CD14-positive monocyte (primary cell): ENCODE measurements around the gene MUC5AC. TPM values are rescaled to one million over a fixed set of nuclear protein-coding genes. Genes with fewer than 3 reads are reported as not detected.

Experiments
- DNase-seq, 3 donors: peaks; one replicate each; pipeline ENCODE4 v3.0.0-alpha.2; 2011 to 2022
- H2AFZ ChIP-seq: 2 replicates; pipeline ENCODE4 v1.6.0; 2012; ENCODE audit warnings: mild to moderate bottlenecking, low read depth, low read length, inconsistent platforms; ENCODE audit not compliant: insufficient read depth, poor library complexity, severe bottlenecking
- H3K27ac ChIP-seq, 2 donors: 1 replicate in 1 of 2; 2 replicates in 1 of 2; pipeline ENCODE4 v1.5.1; 2012 to 2013; ENCODE audit warnings: low read length in 2 of 2, control low read depth in 1 of 2, inconsistent platforms in 1 of 2, low read depth in 1 of 2, mild to moderate bottlenecking in 1 of 2
- H3K27me3 ChIP-seq, 2 donors: one replicate each; pipeline versions ENCODE4 v1.6.0 to v1.6.1; 2011 to 2013; ENCODE audit warnings: low read length in 2 of 2; ENCODE audit not compliant: control insufficient read depth in 2 of 2, insufficient read depth in 2 of 2
- H3K36me3 ChIP-seq, 2 donors: replicated peaks in 1 of 2; 1 replicate in 1 of 2; 2 replicates in 1 of 2; pipeline versions ENCODE4 v1.5.1 to v1.6.1; 2012 to 2013; ENCODE audit warnings: low read length in 2 of 2, control low read depth in 1 of 2, inconsistent platforms in 1 of 2, mild to moderate bottlenecking in 1 of 2; ENCODE audit not compliant: insufficient read depth in 2 of 2, control insufficient read depth in 1 of 2
- H3K4me1 ChIP-seq, 2 donors: 1 replicate in 1 of 2; 2 replicates in 1 of 2; pipeline versions ENCODE4 v1.5.1 to v1.6.1; 2012 to 2013; ENCODE audit warnings: low read length in 2 of 2, control low read depth in 1 of 2, inconsistent platforms in 1 of 2, mild to moderate bottlenecking in 1 of 2, moderate library complexity in 1 of 2; ENCODE audit not compliant: insufficient read depth in 2 of 2, control insufficient read depth in 1 of 2
- H3K4me2 ChIP-seq: replicated peaks from 2 replicates; pipeline ENCODE3; 2012; ENCODE audit warnings: low read length, moderate library complexity, mild to moderate bottlenecking; ENCODE audit not compliant: poor library complexity, severe bottlenecking; ENCODE audit errors: extremely low read depth
- H3K4me3 ChIP-seq, 3 experiments: fragments of 200-600 bp in 1 of 3; sonication (generic) in 1 of 3; replicated peaks in 1 of 3; 1 replicate in 2 of 3; 2 replicates in 1 of 3; pipeline ENCODE4 v1.5.1; 2011 to 2013; ENCODE audit warnings: low read length in 3 of 3, mild to moderate bottlenecking in 3 of 3, control low read depth in 2 of 3, low read depth in 2 of 3, inconsistent platforms in 1 of 3, moderate library complexity in 1 of 3
- H3K79me2 ChIP-seq: 2 replicates; pipeline ENCODE4 v1.6.0; 2012; ENCODE audit warnings: mild to moderate bottlenecking, control low read depth, inconsistent platforms, low read length, moderate library complexity; ENCODE audit not compliant: insufficient read depth
- H3K9ac ChIP-seq: 2 replicates; pipeline ENCODE4 v1.6.0; 2017; ENCODE audit warnings: low read length, mild to moderate bottlenecking; ENCODE audit not compliant: insufficient read depth, poor library complexity, severe bottlenecking
- H3K9me3 ChIP-seq, 2 donors: replicated peaks in 1 of 2; 1 replicate in 1 of 2; 2 replicates in 1 of 2; pipeline versions ENCODE4 v1.5.1 to v1.6.1; 2012 to 2013; ENCODE audit warnings: low read length in 2 of 2, control low read depth in 1 of 2; ENCODE audit not compliant: control insufficient read depth in 1 of 2, insufficient read depth in 1 of 2
- H4K20me1 ChIP-seq: 2 replicates; pipeline ENCODE4 v1.6.0; 2012; ENCODE audit warnings: mild to moderate bottlenecking, low read length, control low read depth, moderate library complexity; ENCODE audit not compliant: insufficient read depth
- H3K27ac Mint-ChIP-seq, 7 donors: one replicate each; pipeline ENCODE4 v1.8.0; 2020; ENCODE audit warnings: mild to moderate bottlenecking in 7 of 7, mixed read lengths in 7 of 7, moderate library complexity in 6 of 7, inconsistent platforms in 2 of 7
- H3K27me3 Mint-ChIP-seq, 3 donors: one replicate each; pipeline ENCODE4 v1.8.0; 2021 to 2022; ENCODE audit warnings: low read depth in 3 of 3, mild to moderate bottlenecking in 3 of 3, mixed read lengths in 3 of 3, moderate library complexity in 3 of 3, inconsistent platforms in 1 of 3
- H3K36me3 Mint-ChIP-seq, 2 donors: one replicate each; pipeline ENCODE4 v1.8.0; 2020; ENCODE audit warnings: mixed read lengths in 2 of 2, inconsistent platforms in 1 of 2, mild to moderate bottlenecking in 1 of 2
- H3K4me1 Mint-ChIP-seq: one replicate; pipeline ENCODE4 v1.8.0; 2020; ENCODE audit warnings: mild to moderate bottlenecking, mixed read lengths
- H3K4me3 Mint-ChIP-seq, 2 donors: one replicate each; pipeline ENCODE4 v1.8.0; 2020; ENCODE audit warnings: mild to moderate bottlenecking in 2 of 2, mixed read lengths in 2 of 2, moderate library complexity in 1 of 2
- H3K9me3 Mint-ChIP-seq, 7 donors: one replicate each; pipeline ENCODE4 v1.8.0; 2020 to 2022; ENCODE audit warnings: mixed read lengths in 7 of 7, mild to moderate bottlenecking in 6 of 7, moderate library complexity in 6 of 7, inconsistent platforms in 2 of 7
- CTCF ChIP-seq: fragments of 200-600 bp; IDR thresholded peaks from one replicate; pipeline ENCODE4 v1.8.0; 2022; ENCODE audit warnings: antibody characterized with exemption, mild to moderate bottlenecking
- WGBS: methylation state at CpG from one replicate; pipeline ENCODE4 v1.1.5; 2013; ENCODE audit warnings: missing lambda C conversion rate; ENCODE audit not compliant: insufficient coverage; 5-methylcytosine and 5-hydroxymethylcytosine counted together
- intact Hi-C, 2 donors: fragments of 100-400 bp; cut with micrococcal nuclease; formaldehyde crosslinking; loops; one replicate each; pipeline versions ENCODE4 v1.15.0 to v1.15.1; 2023
- polyA minus RNA-seq: library from RNA; depleted of rRNA, polyadenylated mRNA; stranded (reverse); fragments of >200 nt; gene quantifications from 2 replicates; pipeline ENCODE4 v1.2.3, GENCODE V29; 2012
- polyA plus RNA-seq, 3 donors: library from polyadenylated mRNA; depleted of rRNA in 1 of 3; unstranded in 2 of 3; stranded (reverse) in 1 of 3; fragments of 300-500 nt in 2 of 3; fragments of >200 nt in 1 of 3; fragmentation: Illumina TruSeq in 2 of 3; gene quantifications; 1 replicate in 2 of 3; 2 replicates in 1 of 3; pipeline ENCODE4 v1.2.3, GENCODE V29; 2012 to 2021
- total RNA-seq, 12 experiments: library from RNA in 1 of 12; stranded (reverse) in 1 of 12; fragments of 120-200 nt in 1 of 12; gene quantifications; one replicate each; pipeline ENCODE4 v1.2.4 and lab custom pipeline; 2013 to 2026; ENCODE audit warnings: mixed read lengths in 6 of 12, inconsistent platforms in 1 of 12

The MUC5AC gene
- total RNA-seq (2013), result not detected
- polyA plus RNA-seq (not detected), polyA minus RNA-seq (under 0.01 TPM in 1 of 2 replicates, not detected in the other), total RNA-seq (lab: John Stamatoyannopoulos, UW) (0 to 0.45 (median 0.13) reads per million in 11 experiments)

- H3K4me1 ChIP-seq, result no peaks in the 10 kb centered on the region
- H3K27me3 Mint-ChIP-seq, result peaks cover 0 to 2% (median 0%) of the 10 kb centered on the region in 3 donors
- intact Hi-C loops, result no loop called here
- no peaks in the 10 kb centered on the region for H3K36me3 Mint-ChIP-seq
- DNase-seq, result no peak
- no peaks in the 10 kb centered on the region for H3K9me3 ChIP-seq
- no peak within 1 kb of the TSS for H3K9ac ChIP-seq
- H3K27ac ChIP-seq, result no peak within 1 kb of the TSS
- H4K20me1 ChIP-seq, result no peaks in the 10 kb centered on the region
- no peak within 1 kb of the TSS for H2AFZ ChIP-seq
- H3K79me2 ChIP-seq, result no peaks in the 10 kb centered on the region
- TF ChIP-seq CTCF, result no peak
- H3K4me3 Mint-ChIP-seq, result no peak within 1 kb of the TSS
- WGBS, result 89% methylated on average over 24 of the region's 32 CpGs
- no peaks in the 10 kb centered on the region for H3K27me3 ChIP-seq
- H3K27ac Mint-ChIP-seq, result no peak within 1 kb of the TSS
- peaks cover 0 to 4% (median 0%) of the 10 kb centered on the region in 7 donors for H3K9me3 Mint-ChIP-seq
- H3K4me2 ChIP-seq, result no peak within 1 kb of the TSS
- no peaks in the 10 kb centered on the region for H3K36me3 ChIP-seq
- H3K4me1 Mint-ChIP-seq, result no peaks in the 10 kb centered on the region
- no peak within 1 kb of the TSS for H3K4me3 ChIP-seq
Observed at GRCh38 chr11:1157645-1158591, at the start of gene MUC5AC. Gene MUC5AC (plus strand): TSS chr11:1157953. CDS start chr11:1158000, 47 bp downstream.

GRCh38 chr11:1108246-1108900, 49.4 kb upstream of the MUC5AC start:
- Histone ChIP-seq H3K9ac (no peak overlapping the region), H3K27me3 (no peaks in the 10 kb centered on the region), H3K4me2 (no peak overlapping the region), H3K9me3 (peaks cover 0 to 7% of the 10 kb centered on the region in 2 donors), H3K27ac (no peak overlapping the region), H3K36me3 (no peaks in the 10 kb centered on the region), H3K4me1 (no peaks in the 10 kb centered on the region), H2AFZ (no peak overlapping the region), H4K20me1 (no peaks in the 10 kb centered on the region), H3K4me3 (no peak overlapping the region), H3K79me2 (no peaks in the 10 kb centered on the region)
- Mint-ChIP-seq H3K4me1 (no peaks in the 10 kb centered on the region), H3K4me3 (no peak overlapping the region), H3K9me3 (peaks cover 0 to 4% (median 0%) of the 10 kb centered on the region in 7 donors), H3K27me3 (peaks cover 0 to 7% (median 2%) of the 10 kb centered on the region in 3 donors), H3K36me3 (no peaks in the 10 kb centered on the region), H3K27ac (no peak overlapping the region)
- DNase-seq, result no peak
- intact Hi-C loops, result no loop called here
- 96% methylated on average over 24 of the region's 29 CpGs for WGBS
- no peak for TF ChIP-seq CTCF
